ENCODE results near the gene SPINK14. TPM values are rescaled to one million over a fixed set of nuclear protein-coding genes. Genes with fewer than 3 reads are reported as not detected.

SPINK14 gene
- total RNA-seq, 1 experiment from 2014 or later: not detected

DNA sequence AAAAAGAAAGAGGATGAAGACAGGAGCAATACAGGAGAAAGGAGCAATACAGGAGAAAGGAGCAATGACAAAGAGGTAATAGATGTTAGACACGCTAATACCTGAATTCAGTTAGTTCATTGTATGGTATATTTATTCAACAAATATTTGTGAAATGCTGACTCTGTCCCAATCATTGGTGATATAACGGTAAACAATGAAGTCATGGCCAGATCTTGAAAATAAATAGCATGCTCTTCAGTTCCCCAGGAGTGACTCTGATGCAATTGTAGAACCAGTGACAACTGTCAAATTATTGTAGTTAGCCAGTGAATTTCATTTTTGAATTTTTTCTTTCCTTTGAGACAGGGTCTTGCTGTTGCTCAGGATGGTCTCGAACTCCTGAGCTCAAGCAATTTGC, 48.0 kb upstream of the SPINK14 start:
- Histone ChIP-seq H2AK5ac (ENCODE audit: insufficient read length, low read length) (no peak overlapping the region), H2BK12ac (ENCODE audit: insufficient read length, low read depth, low read length) (no peak overlapping the region), H3T11ph (ENCODE audit: low read length) (no peak overlapping the region), H3K79me1 (ENCODE audit: insufficient read depth, low read depth, low read length, poor library complexity, severe bottlenecking) (no peaks in the 10 kb centered on the region), H3K79me2 (ENCODE audit: insufficient read depth, low read length) (no peaks in the 10 kb centered on the region), H3K9ac (ENCODE audit: extremely low read depth, insufficient read length, low read length) (no peak overlapping the region), H3K4ac (ENCODE audit: low read depth, low read length) (no peak overlapping the region), H3K18ac (ENCODE audit: insufficient read length, low read depth, low read length) (no peak overlapping the region), H3K4me1 (ENCODE audit: insufficient read depth, low read length) (no peaks in the 10 kb centered on the region), H3K4me2 (ENCODE audit: insufficient read depth, insufficient read length, low read length) (no peak overlapping the region), H2BK120ac (ENCODE audit: low read depth, low read length, poor library complexity, severe bottlenecking) (no peak overlapping the region), H2AFZ (ENCODE audit: low read length) (no peak overlapping the region), H2BK20ac (ENCODE audit: low read depth, low read length, poor library complexity, severe bottlenecking) (no peak overlapping the region), H2BK5ac (ENCODE audit: insufficient read length, low read length) (no peak overlapping the region), H3K9me3 (ENCODE audit: control insufficient read depth, low read depth, low read length) (no peaks in the 10 kb centered on the region), H3K27ac (ENCODE audit: insufficient read length, low read depth, low read length) (no peak overlapping the region), H2BK15ac (ENCODE audit: low read depth, low read length) (no peak overlapping the region), H3K23ac (ENCODE audit: insufficient read length, low read depth, low read length) (no peak overlapping the region), H4K8ac (replicated peaks; ENCODE audit: insufficient read length, low read depth, low read length) (no peak overlapping the region), H3K27me3 (ENCODE audit: insufficient read depth, low read length) (no peaks in the 10 kb centered on the region), H3K56ac (ENCODE audit: insufficient read length, low read depth, low read length) (no peak overlapping the region), H4K20me1 (ENCODE audit: control insufficient read depth, insufficient read depth, insufficient read length) (no peaks in the 10 kb centered on the region), H3K23me2 (ENCODE audit: insufficient read length, low read depth, low read length, poor library complexity, severe bottlenecking) (no peaks in the 10 kb centered on the region), H3K14ac (ENCODE audit: insufficient read depth, low read length) (no peak overlapping the region), H4K91ac (ENCODE audit: insufficient read length, low read depth, low read length) (no peak overlapping the region), H4K5ac (ENCODE audit: insufficient read length, low read depth, low read length) (no peak overlapping the region)
- H3K27me3 Mint-ChIP-seq (ENCODE audit: low read depth): no peaks in the 10 kb centered on the region
- no peak for TF ChIP-seq CTCF (conservative IDR thresholded peaks at IDR 0.05)
- no peaks in the 10 kb centered on the region for H3K9me3 Mint-ChIP-seq
- DNase-seq: no peak
- H3K4me3 Mint-ChIP-seq: no peak overlapping the region
- no peak overlapping the region; a peak in 1 of 7 replicates for H3K27ac Mint-ChIP-seq
- WGBS (ENCODE audit: extremely low coverage, insufficient read length, low lambda C conversion rate): no CpG with 5 or more reads among the region's 3 CpGs
- H3K4me1 Mint-ChIP-seq: no peaks in the 10 kb centered on the region
- peaks cover 0 to 48% (median 0%) of the 10 kb centered on the region in 3 experiments; a peak in 3 of 7 replicates for H3K36me3 Mint-ChIP-seq (ENCODE audit: insufficient read depth in 1 of 3, low read depth in 3 of 3)

Data from H9 (cell line).